MM.1S (cell line): ENCODE data around the gene PIP4K2A.

Source experiments
- EZH2phosphoT487 ChIP-seq: fragments of 300-600 bp; sonication (generic); IDR thresholded peaks from 2 replicates; pipeline ENCODE4 v1.6.1; 2018; ENCODE audit warnings: antibody characterized with exemption, low read length
- TF ChIP-seq, protein P1 (sequence below): fragments of 300-600 bp; sonication (generic); IDR thresholded peaks from 2 replicates; pipeline ENCODE4 v1.5.1; 2016; ENCODE audit warnings: antibody characterized with exemption, low read length, mixed read lengths

- TF ChIP-seq, protein P1, sequence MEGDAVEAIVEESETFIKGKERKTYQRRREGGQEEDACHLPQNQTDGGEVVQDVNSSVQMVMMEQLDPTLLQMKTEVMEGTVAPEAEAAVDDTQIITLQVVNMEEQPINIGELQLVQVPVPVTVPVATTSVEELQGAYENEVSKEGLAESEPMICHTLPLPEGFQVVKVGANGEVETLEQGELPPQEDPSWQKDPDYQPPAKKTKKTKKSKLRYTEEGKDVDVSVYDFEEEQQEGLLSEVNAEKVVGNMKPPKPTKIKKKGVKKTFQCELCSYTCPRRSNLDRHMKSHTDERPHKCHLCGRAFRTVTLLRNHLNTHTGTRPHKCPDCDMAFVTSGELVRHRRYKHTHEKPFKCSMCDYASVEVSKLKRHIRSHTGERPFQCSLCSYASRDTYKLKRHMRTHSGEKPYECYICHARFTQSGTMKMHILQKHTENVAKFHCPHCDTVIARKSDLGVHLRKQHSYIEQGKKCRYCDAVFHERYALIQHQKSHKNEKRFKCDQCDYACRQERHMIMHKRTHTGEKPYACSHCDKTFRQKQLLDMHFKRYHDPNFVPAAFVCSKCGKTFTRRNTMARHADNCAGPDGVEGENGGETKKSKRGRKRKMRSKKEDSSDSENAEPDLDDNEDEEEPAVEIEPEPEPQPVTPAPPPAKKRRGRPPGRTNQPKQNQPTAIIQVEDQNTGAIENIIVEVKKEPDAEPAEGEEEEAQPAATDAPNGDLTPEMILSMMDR, result no peak
- TF ChIP-seq EZH2phosphoT487, result no peak
Measured at GRCh38 chr10:22634093-22634492, 80.3 kb downstream of the PIP4K2A start.
